Central memory CD8-positive, alpha-beta T cell (primary cell): ENCODE data around the gene NUP210L.

Source experiments
- ATAC-seq: fragments of 150-1000 bp; cut with Tn5 transposase; replicated peaks from 2 replicates; pipeline ENCODE4 v1.10.0; 2022; ENCODE audit warnings: mild to moderate bottlenecking, moderate FRiP score, moderate number of reproducible peaks; ENCODE audit not compliant: poor library complexity, severe bottlenecking; ENCODE audit errors: extremely low read depth
- DNase-seq, 2 donors: peaks; one replicate each; pipeline ENCODE4 v3.0.0; 2021; ENCODE audit warnings: low spot score in 2 of 2
- H3K27ac Mint-ChIP-seq: one replicate; pipeline ENCODE4 v1.8.0; 2022; ENCODE audit warnings: low read depth, mild to moderate bottlenecking, moderate library complexity, mixed read lengths
- H3K27me3 Mint-ChIP-seq: one replicate; pipeline ENCODE4 v1.8.0; 2022; ENCODE audit warnings: mixed read lengths
- H3K36me3 Mint-ChIP-seq: one replicate; pipeline ENCODE4 v1.8.0; 2022; ENCODE audit warnings: mild to moderate bottlenecking, moderate library complexity, mixed read lengths; ENCODE audit not compliant: insufficient read depth
- H3K4me1 Mint-ChIP-seq: one replicate; pipeline ENCODE4 v1.8.0; 2022; ENCODE audit warnings: mixed read lengths
- H3K4me3 Mint-ChIP-seq: one replicate; pipeline ENCODE4 v1.8.0; 2022; ENCODE audit warnings: mild to moderate bottlenecking, moderate library complexity, mixed read lengths
- H3K9me3 Mint-ChIP-seq: one replicate; pipeline ENCODE4 v1.8.0; 2022; ENCODE audit warnings: mixed read lengths

NUP210L gene

DNA sequence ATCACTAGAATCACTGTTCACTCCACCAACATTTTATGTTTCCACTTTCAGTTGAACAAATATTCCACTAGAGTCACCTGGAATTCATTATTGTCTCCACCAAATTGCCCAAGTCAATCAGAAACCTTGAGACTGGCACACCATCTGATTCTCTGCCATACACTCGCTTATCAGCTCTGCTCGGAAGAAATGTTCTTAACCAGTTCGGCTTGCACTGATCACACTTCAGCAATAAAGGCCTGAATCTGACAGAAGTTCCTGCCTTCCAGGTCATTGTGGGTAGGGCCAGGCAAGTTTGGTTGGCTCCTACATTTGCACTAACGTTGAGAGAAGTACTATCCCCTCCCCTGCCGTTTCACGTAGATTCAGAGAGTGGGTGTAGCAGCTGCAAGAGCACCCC lies 27.1 kb upstream of the NUP210L start:
- peak overlapping the region; percentile 96 for H3K4me3 Mint-ChIP-seq
- H3K36me3 Mint-ChIP-seq = peaks cover 38% of the 10 kb centered on the region
- peaks cover 62% of the 10 kb centered on the region for H3K4me1 Mint-ChIP-seq
- ATAC-seq (no peak), DNase-seq (no peak)
- no peaks in the 10 kb centered on the region for H3K27me3 Mint-ChIP-seq
- peak overlapping the region; percentile 95 for H3K27ac Mint-ChIP-seq
- no peaks in the 10 kb centered on the region for H3K9me3 Mint-ChIP-seq

DNA sequence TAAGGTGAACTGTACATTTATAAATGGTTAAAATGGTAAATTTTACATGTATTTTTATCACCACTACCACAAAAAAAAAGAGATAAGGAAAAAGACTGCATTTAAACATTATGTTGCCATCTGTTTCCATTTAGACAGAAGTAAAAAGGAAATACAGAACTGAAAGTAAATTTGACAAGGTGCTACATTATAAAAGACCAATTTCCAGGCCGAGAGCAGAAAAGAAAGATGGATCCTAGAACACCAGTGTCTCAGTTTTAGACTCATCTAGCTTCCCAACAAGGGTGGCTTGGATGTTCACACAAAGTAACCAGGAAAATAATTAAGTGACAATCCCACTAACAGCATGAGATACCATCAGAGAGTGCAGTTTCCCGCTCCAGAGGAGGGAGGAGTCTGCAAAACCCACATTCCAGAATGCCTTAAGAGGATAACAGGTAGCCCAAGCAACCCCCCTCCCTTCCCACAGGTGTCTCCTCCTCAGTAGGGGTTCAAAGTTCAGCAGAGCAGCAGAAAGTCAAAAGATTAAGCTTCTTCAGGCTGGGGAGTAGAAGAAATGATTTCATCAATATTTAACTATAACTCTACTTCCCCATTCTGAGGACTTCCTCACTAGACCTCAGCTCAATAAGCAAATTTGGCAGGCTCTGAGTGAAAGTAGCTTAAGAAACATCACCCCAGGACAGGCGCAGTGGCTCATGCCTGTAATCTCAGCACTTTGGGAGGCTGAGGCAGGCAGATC lies 25.2 kb upstream of the NUP210L start:
- DNase-seq = no peak
- Mint-ChIP-seq H3K9me3 (no peaks in the 10 kb centered on the region), H3K27me3 (no peaks in the 10 kb centered on the region), H3K27ac (peak overlapping the region; percentile 95), H3K4me3 (peak overlapping the region; percentile 96), H3K36me3 (peaks cover 51% of the 10 kb centered on the region), H3K4me1 (peaks cover 77% of the 10 kb centered on the region)
- no peak for ATAC-seq

DNA sequence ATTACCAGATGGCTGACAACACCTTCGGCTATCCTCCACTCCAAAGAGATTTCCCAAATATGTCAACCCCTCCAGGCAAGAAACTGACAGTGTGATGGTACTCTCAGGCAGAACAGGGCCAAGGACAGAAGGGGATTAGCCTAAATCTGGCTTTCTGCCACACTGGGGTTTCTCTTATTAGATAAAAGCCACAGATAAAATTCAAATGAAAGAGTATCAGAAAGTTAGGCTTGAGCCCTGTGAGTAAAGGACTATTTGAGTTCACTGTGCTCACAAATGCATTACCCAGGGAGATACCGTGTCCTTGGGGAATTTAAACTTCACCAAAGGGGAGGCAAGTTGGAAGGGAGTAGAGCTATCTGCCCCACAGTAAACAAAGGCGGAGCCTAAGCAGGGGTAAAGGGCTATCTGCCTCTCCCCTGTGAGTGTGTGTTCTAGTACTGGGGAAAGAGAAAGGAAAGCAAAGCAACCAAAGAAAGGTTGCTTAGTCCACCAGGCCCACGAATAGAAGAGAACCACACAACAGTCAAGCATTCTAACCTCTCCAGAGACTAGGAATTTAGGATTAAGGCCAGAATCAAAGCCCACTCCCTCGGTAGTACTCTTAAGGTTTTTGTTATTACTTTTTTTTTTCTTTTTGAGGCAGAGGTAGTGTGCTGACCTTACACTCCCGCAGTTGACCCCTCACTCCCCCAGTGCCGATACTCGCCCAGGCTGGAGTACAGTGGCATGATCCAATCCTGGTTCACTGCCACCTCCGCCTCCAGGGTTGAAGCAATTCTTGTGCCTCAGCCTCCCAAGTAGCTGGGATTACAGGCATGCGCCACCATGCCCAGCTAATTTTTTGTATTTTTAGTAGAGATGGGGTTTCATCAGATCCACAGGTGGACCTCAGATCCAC lies 24.3 kb upstream of the NUP210L start:
- no peaks in the 10 kb centered on the region for H3K27me3 Mint-ChIP-seq
- DNase-seq (no peak), ATAC-seq (no peak)
- H3K4me1 Mint-ChIP-seq = peaks cover 83% of the 10 kb centered on the region
- peaks cover 57% of the 10 kb centered on the region for H3K36me3 Mint-ChIP-seq
- no peaks in the 10 kb centered on the region for H3K9me3 Mint-ChIP-seq
- H3K27ac Mint-ChIP-seq = peak overlapping the region; percentile 95
- peak overlapping the region; percentile 96 for H3K4me3 Mint-ChIP-seq

DNA sequence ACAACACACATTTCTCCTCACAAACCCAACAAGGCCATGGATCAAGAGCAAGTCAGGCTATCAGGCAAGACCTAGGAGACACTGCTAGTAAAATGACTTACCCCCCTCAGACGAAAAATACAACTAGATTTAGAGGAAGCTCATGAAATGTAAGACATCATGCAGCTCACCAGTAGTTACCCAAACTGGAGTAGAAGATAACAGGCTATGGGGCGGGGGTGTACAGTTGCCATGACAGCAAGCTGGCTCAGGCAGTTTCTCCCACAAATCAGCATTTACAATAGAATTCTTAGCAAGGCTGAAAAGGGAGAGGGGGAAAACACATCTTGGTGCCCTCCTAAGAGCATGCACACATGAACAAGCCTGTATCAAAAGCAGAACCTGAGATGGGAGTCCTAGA lies 23.1 kb upstream of the NUP210L start:
- Mint-ChIP-seq H3K27me3 (no peaks in the 10 kb centered on the region), H3K9me3 (no peaks in the 10 kb centered on the region), H3K27ac (peak overlapping the region; percentile 44), H3K4me3 (peak overlapping the region; percentile 96), H3K4me1 (peaks cover 76% of the 10 kb centered on the region), H3K36me3 (peaks cover 60% of the 10 kb centered on the region)
- DNase-seq (no peak), ATAC-seq (no peak)

DNA sequence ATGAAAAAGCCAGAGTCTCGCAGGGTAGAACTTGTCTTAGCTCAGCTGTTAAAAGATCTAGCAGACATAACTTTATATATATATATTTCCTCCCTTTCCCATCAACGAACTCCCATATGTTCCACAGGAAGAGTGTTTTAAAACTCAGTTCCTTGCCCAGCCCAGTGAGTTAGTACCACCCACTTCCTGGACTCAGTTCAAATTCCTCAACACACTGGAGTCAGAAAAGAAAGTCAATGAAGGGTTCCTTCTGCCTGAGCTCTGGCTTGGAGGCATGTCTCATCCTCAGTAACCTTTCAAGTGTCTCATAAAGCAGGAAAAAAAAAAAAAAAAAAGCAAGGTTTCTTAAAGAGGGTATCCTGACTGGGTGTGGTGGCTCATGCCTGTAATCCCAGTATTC lies 21.5 kb upstream of the NUP210L start:
- H3K27ac Mint-ChIP-seq = peak overlapping the region; percentile 44
- H3K27me3 Mint-ChIP-seq = no peaks in the 10 kb centered on the region
- DNase-seq = no peak
- peaks cover 61% of the 10 kb centered on the region for H3K36me3 Mint-ChIP-seq
- H3K4me1 Mint-ChIP-seq = peaks cover 73% of the 10 kb centered on the region
- no peak for ATAC-seq
- peak overlapping the region; percentile 37 for H3K4me3 Mint-ChIP-seq
- H3K9me3 Mint-ChIP-seq = no peaks in the 10 kb centered on the region

DNA sequence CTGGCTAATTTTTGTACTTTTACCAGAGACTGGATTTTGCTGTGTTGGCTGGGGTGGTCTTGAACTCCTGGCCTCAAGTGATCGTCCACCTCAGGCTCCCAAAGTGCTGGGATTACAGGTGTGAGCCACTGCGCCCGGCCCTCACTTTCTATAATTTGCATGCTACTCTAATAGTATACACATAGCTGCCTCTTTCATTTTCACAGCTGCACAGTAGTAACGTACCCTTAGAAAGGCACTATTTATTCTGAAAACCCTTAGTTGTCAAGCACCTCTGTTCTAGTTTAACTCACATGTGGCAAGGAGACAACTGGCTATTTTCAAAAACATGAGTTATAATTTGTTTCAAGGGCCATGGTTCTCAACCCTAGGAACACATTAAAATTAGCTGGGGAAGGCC lies 19.8 kb upstream of the NUP210L start:
- Mint-ChIP-seq H3K4me1 (peaks cover 70% of the 10 kb centered on the region), H3K27me3 (no peaks in the 10 kb centered on the region), H3K36me3 (peaks cover 71% of the 10 kb centered on the region), H3K4me3 (no peak overlapping the region), H3K9me3 (no peaks in the 10 kb centered on the region), H3K27ac (no peak overlapping the region)
- ATAC-seq (no peak), DNase-seq (no peak)

DNA sequence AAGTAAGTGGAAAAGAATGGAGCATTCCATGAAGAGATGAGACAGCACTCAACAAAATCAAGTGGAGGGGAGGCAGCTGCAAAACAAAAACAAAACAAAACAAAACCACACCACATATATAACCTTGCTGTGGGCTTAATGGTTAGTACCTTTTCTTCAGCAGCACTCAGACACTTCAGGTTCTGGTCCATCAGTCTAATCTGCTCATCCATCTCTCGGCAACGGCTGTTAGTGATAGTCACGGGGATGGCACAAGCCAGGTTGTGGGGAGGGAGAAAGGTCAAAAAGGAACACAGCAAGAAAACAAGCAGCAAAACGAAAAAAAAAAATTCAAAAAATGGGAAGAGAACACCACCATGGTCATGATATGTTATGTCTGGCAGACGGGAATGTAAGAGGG lies 17.0 kb upstream of the NUP210L start:
- no peak for ATAC-seq
- Mint-ChIP-seq H3K27me3 (no peaks in the 10 kb centered on the region), H3K4me3 (no peak overlapping the region), H3K36me3 (peaks cover 86% of the 10 kb centered on the region), H3K27ac (no peak overlapping the region), H3K9me3 (no peaks in the 10 kb centered on the region), H3K4me1 (peaks cover 49% of the 10 kb centered on the region)
- DNase-seq = no peak

DNA sequence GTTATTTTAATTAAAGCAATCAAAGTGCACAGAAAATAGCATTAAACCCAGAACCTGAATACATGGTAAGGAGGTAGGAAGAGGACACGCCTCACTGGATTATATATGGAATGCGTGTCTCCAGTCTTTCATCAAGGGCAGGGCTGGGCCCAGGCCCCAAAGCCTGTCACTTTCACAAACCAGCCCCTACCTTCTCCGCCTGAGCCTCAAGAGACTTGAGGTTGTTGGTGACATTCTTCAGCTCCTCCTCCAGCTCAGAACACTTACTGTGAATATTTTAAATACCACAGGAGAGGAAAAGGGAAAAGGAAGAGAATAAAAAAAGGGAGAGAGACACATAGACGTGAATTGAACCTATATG lies 16.3 kb upstream of the NUP210L start:
- H3K4me3 Mint-ChIP-seq = no peak overlapping the region
- no peaks in the 10 kb centered on the region for H3K27me3 Mint-ChIP-seq
- H3K36me3 Mint-ChIP-seq = peaks cover 87% of the 10 kb centered on the region
- H3K9me3 Mint-ChIP-seq = no peaks in the 10 kb centered on the region
- DNase-seq (no peak), ATAC-seq (no peak)
- H3K4me1 Mint-ChIP-seq = peaks cover 43% of the 10 kb centered on the region
- peak overlapping the region; percentile 75 for H3K27ac Mint-ChIP-seq

DNA sequence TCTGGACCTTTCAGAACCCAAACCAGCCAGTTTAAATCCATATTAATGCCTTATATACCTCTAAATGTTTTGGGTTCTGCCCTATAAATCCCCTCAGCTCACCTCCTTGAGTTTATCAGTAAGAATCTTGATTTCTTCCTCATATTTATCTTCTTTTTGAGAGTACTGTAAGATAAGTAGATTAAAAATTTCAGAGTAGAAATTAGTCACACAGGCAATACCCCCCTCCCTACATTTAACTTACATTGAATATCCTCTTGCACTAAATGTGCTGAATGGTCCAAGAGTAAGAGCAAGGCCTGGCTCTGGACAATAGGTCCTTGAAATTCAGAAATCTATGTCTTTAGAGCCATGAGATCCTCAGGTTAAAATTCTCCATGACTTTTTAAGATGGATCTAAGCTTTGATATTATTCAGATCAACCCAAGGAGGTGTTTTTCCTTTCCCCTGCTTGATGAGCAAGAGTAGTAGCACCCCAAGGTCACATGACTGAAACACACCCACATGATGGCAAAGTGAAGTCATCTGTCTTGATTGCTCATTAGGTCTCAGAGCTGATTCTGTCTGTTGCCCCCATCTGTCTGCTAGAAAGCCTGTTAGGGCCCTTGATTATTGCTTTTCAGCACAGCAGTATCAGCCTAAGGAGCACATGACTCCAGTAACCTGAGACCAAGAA lies 15.8 kb upstream of the NUP210L start:
- Mint-ChIP-seq H3K4me3 (no peak overlapping the region), H3K4me1 (peaks cover 43% of the 10 kb centered on the region), H3K27me3 (no peaks in the 10 kb centered on the region), H3K36me3 (peaks cover 88% of the 10 kb centered on the region), H3K9me3 (no peaks in the 10 kb centered on the region), H3K27ac (peak overlapping the region; percentile 75)
- no peak for DNase-seq
- peak; percentile 14 for ATAC-seq

DNA sequence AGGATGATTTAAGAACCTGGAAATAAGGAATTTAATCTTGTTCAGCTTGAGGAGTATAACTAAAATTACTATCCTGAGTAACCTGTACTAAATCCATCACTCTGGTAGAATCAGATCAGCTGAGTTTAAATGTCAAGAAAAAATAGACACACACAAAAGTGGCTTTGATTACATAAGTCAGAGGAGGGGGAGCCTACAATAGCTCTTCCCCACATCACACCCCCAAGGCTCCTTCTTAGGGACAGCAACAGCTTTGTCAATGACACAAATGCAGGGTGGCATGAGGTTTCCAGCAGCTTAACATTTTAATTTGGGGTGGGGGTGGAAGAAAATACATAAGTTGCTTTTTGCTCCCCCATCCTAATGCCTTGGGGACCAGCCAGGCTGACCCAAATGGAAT lies 12.6 kb upstream of the NUP210L start:
- H3K4me1 Mint-ChIP-seq = peaks cover 53% of the 10 kb centered on the region
- no peak for ATAC-seq
- peak overlapping the region; percentile 64 for H3K27ac Mint-ChIP-seq
- no peaks in the 10 kb centered on the region for H3K27me3 Mint-ChIP-seq
- H3K36me3 Mint-ChIP-seq = peaks cover 95% of the 10 kb centered on the region
- H3K4me3 Mint-ChIP-seq = no peak overlapping the region
- no peaks in the 10 kb centered on the region for H3K9me3 Mint-ChIP-seq
- DNase-seq = no peak

DNA sequence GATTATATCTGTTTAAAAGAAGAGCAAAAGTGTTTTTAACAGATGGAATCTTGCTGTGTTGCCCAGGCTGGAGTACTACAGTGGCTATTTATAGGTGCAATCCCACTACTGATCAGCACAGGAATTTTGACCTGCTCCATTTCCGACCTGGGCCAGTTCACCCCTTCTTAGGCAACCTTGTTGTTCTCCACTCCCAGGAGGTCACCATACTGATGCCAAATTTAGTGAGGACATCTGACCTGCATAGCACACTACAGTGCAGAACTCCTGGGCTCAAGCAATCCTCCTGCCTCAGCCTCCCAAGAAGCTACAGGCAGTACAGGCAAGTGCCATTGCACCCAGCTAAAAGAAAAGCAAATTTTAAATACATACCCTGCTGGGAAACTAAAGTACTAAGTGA lies 11.3 kb upstream of the NUP210L start:
- ATAC-seq (no peak), DNase-seq (no peak)
- H3K4me3 Mint-ChIP-seq = no peak overlapping the region
- H3K4me1 Mint-ChIP-seq = peaks cover 44% of the 10 kb centered on the region
- H3K36me3 Mint-ChIP-seq = peaks cover 93% of the 10 kb centered on the region
- no peaks in the 10 kb centered on the region for H3K9me3 Mint-ChIP-seq
- no peak overlapping the region for H3K27ac Mint-ChIP-seq
- H3K27me3 Mint-ChIP-seq = no peaks in the 10 kb centered on the region

DNA sequence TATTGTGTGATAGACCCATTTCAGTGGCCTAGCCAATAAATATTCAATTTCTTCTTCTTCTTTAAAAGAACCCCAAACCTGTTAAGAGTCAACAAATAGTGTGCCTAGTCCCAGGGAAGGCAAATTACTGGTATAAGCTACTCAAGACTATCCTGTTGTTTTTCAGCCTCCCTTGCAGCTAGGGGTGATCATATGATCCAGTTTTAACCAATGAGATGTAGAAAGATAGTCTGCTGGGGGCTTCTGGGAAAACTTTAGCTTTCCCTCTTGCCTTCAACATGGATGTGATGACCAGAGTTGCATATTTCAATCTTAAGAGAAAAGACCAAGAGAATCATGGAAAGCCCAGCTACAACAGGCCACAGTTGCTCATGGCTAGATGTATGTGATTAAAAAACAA lies 4.7 kb upstream of the NUP210L start:
- peaks cover 75% of the 10 kb centered on the region for H3K36me3 Mint-ChIP-seq
- no peak overlapping the region for H3K4me3 Mint-ChIP-seq
- DNase-seq (no peak), ATAC-seq (no peak)
- H3K9me3 Mint-ChIP-seq = no peaks in the 10 kb centered on the region
- H3K27me3 Mint-ChIP-seq = no peaks in the 10 kb centered on the region
- peaks cover 56% of the 10 kb centered on the region for H3K4me1 Mint-ChIP-seq
- peak overlapping the region; percentile 96 for H3K27ac Mint-ChIP-seq
